NCI-H1417 treated with DMSO at 0.1 percent for 48 hours (cell line): ENCODE measurements around the gene RCAN3.
"Not testable (repeated sequence)": the region's sequence is repeated elsewhere in the genome, so short reads cannot be mapped to it uniquely, and the experiment has no call there.

Source experiments
- DNase-seq: peaks from one replicate; lab custom pipeline; 2025; lab: John Stamatoyannopoulos, UW

Gene RCAN3

DNA sequence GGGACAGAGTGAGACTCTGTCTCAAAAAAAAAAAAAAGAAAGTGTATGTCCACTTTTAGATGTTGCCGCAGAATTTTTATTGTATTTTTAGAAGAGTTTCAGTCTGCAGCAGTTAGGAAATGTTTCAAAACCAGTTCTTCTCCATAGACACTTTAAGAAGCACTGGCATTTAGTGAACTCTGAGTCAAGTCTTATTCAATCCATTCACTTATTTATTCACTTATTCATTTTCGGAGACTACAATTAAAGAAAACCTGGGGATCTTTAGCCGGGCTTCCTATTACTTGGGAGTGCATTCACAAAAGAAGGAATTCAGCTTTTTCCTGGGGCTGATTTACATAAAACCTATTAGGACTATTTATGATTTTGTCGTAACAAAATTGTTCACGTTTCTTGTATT, 12.3 kb downstream of the RCAN3 start:
- no peak for DNase-seq

DNA sequence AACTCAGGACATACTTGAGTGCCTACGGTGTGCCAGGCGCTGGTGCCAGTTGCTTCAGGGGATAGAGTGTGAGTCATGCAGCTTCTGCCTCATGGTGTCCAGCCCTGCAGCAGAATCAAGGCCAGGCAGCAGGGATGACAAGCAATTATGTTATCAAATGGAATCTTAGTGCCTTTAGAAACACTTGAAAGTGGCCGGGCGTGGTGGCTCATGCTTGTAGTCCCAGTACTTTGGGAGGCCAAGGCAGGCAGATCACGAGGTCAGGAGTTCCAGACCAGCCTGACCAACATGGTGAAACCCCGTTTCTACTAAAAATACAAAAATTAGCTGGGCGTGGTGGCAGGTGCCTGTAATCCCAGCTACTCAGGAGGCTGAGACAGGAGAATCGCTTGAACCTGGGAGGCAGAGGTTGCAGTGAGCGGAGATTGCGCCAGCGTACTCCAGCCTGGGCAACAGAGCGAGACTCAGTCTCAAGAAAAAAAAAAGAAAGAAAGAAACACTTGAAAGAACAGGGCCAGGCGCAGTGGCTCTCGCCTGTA, 13.1 kb downstream of the RCAN3 start:
- DNase-seq = not testable (repeated sequence)

- no peak for DNase-seq
These were observed 13.9 kb downstream of the RCAN3 start for GRCh38 chr1:24516506-24516905.

- DNase-seq = no peak
These were observed 15.3 kb downstream of the RCAN3 start for GRCh38 chr1:24517898-24518297.

DNA sequence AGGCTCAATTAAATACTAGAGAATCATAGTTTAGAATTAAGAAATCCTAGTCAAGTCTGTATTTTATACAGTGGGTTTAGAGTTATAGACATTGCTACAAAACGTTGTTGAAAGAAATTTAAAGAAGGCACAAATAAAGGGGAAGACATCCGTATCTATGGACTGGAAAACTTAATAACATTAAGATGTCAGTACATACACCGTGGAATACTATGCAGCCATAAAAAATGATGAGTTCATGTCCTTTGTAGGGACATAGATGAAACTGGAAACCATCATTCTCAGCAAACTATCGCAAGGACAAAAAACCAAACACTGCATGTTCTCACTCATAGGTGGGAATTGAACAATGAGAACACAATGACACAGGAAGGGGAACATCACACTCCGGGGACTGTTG, 17.6 kb downstream of the RCAN3 start:
- not testable (repeated sequence) for DNase-seq

DNA sequence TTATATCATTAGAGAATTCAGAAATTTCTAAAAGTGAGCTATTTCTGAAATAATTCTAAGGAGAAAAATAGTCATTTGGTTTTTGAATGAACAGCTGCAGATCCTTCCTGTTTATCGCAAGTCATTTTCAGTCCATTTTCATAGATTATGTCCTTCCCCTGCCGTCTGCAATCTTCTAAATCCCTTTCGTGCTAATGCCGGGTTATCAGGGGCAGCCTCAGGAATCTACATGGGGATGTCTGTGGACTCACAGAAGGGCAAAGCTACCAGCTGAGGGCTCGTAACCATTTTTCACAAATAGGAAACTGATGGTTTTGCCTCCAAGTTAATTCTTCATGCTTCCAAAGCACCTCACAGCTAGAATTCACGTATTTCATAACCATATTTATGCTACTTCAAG, 23.0 kb downstream of the RCAN3 start:
- no peak for DNase-seq

DNA sequence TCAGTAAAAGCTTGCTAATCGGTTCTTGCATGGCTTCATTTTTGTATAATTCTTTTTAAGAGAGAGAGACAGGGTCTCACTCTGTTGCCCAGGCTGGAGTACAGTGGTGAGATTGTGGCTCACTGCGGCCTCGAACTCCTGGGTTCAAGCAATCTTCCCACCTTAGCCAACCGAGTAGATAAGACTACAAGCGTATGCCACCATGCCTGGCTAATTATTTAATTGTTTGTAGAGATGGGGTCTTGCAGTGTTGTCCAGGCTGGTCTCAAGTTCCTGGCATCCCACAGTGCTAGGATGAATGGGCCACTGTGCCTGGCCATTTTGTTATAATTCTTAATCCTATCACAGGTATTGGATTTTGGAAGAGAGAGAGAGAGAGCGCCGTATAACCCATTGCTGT, 23.4 kb downstream of the RCAN3 start:
- DNase-seq = no peak

- DNase-seq = no peak
These were observed 24.4 kb downstream of the RCAN3 start for GRCh38 chr1:24526940-24527542.

- DNase-seq = peak; percentile 52
These were observed 26.1 kb downstream of the RCAN3 start for GRCh38 chr1:24528744-24529143.

- not testable (repeated sequence) for DNase-seq
These were observed 26.7 kb downstream of the RCAN3 start for GRCh38 chr1:24529292-24529691.

- DNase-seq = no peak
These were observed 32.4 kb downstream of the RCAN3 start for GRCh38 chr1:24535021-24535424.

GRCh38 chr1:24535778-24536177, 33.1 kb downstream of the RCAN3 start:
- no peak for DNase-seq

DNA sequence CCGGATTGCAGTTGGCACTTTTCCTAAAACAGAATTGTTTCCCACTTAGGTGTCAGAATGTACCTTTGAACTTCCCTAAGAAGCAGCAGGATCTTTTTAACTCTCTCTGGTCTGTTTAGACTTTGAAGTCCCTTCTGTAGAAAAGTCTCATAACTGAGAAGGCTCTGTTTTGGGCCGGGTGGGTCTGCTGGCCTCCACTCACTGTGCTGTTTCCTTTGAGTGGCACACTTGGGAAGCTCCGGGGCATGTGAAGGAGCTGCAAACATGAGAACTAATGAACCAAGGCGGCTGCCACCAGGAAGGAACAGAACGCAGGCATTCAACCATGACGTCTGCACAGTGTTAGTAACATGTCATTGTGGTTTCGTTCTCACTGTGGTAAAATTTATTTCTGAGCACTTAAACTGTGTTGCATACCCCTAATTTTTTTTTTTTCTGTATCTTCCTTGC, 33.8 kb downstream of the RCAN3 start:
- DNase-seq = no peak

- DNase-seq = no peak
These were observed 37.6 kb downstream of the RCAN3 start for GRCh38 chr1:24540051-24540905.

GRCh38 chr1:24540906-24541710, 38.5 kb downstream of the RCAN3 start:
- no peak for DNase-seq

- no peak for DNase-seq
These were observed 39.2 kb downstream of the RCAN3 start for GRCh38 chr1:24541711-24542346.

- DNase-seq = no peak
These were observed 41.6 kb downstream of the RCAN3 start for GRCh38 chr1:24544239-24544638.

DNA sequence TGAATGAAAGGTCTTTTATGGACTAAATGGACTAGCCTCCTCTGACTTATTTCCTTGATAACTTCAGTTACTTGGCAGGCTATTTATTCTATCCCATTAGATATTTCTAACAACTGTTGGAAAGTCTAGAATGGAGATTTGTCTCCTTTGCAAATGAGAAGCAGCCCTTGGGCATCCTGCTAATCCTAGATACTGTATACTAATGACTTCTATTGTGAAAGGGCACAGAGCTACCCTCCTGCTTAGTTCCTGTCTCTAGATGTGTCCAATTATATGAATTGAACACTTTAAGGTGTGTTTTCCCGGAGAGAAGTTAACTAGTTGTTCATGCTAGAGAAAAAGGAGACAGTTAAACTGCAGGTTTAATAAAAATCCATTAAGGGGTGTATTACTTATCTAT, 43.0 kb downstream of the RCAN3 start:
- DNase-seq = no peak

- DNase-seq = no peak
These were observed 44.6 kb downstream of the RCAN3 start for GRCh38 chr1:24547195-24547594.

- no peak for DNase-seq
These were observed 45.4 kb downstream of the RCAN3 start for GRCh38 chr1:24548070-24548469.

GRCh38 chr1:24549210-24549609, 46.6 kb downstream of the RCAN3 start:
- not testable (repeated sequence) for DNase-seq
